ENCODE results near the gene EFCAB12. TPM values are rescaled to one million over a fixed set of nuclear protein-coding genes. Genes with fewer than 3 reads are reported as not detected.

The EFCAB12 gene
- total RNA-seq, 1 donor from 2014 or later, result 0.13 TPM

DNA sequence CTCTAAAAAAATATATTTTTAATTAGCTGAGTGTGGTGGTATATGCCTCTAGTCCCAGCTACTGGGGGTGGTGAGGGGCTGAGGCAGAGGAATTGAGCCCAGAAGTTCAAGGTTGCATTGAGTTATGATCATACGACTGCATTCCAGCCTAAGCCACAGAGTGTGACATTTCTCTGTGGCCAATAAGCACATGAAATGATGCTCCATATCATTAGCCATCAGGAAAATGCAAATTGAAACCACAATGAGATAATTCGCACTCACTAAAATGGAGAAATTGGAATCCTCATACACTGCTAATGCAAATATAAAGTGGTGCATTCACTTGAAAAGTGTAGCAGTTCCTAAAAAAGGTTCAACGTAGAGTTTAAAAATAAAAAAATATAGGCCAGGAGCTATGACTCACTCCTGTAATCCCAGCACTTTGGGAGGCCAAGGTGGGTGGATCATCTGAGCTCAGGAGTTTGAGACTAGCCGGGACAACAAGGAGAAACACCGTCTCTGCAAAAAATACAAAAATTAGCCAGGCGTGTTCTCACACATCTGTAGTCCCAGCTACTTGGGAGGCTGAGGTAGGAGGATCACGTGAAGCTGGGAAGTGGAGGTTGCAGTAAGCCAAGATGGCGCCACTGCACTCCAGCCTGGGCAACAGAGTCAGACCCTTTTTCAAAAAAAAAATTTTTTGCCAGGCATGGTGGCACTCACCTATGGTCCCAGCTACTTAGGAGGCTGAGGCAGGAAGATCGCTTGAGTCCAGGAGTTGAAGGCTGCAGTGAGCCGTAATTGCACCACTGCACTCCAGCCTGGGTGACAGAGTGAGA, 46.8 kb upstream of the EFCAB12 start:
- no peak for DNase-seq (ENCODE audit: low spot score)
- H2AFZ ChIP-seq (replicated peaks), result no peak overlapping the region
- H3K4me2 ChIP-seq, result no peak overlapping the region
- H3K4me3 ChIP-seq, result no peak overlapping the region
- H3K27ac Mint-ChIP-seq, result no peak overlapping the region
- TF ChIP-seq, protein P1, sequence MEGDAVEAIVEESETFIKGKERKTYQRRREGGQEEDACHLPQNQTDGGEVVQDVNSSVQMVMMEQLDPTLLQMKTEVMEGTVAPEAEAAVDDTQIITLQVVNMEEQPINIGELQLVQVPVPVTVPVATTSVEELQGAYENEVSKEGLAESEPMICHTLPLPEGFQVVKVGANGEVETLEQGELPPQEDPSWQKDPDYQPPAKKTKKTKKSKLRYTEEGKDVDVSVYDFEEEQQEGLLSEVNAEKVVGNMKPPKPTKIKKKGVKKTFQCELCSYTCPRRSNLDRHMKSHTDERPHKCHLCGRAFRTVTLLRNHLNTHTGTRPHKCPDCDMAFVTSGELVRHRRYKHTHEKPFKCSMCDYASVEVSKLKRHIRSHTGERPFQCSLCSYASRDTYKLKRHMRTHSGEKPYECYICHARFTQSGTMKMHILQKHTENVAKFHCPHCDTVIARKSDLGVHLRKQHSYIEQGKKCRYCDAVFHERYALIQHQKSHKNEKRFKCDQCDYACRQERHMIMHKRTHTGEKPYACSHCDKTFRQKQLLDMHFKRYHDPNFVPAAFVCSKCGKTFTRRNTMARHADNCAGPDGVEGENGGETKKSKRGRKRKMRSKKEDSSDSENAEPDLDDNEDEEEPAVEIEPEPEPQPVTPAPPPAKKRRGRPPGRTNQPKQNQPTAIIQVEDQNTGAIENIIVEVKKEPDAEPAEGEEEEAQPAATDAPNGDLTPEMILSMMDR (IDR thresholded peaks at IDR 0.05), result no peak
- no peak for TF ChIP-seq EZH2phosphoT487 (IDR thresholded peaks at IDR 0.05)
- no peak for TF ChIP-seq EZH2 (IDR thresholded peaks at IDR 0.05)
- no peaks in the 10 kb centered on the region for H3K79me2 ChIP-seq (ENCODE audit: low read depth)
- no peaks in the 10 kb centered on the region for H4K20me1 ChIP-seq (ENCODE audit: low read depth)
- no peaks in the 10 kb centered on the region for H3K36me3 ChIP-seq
- no peak overlapping the region for H3K4me3 Mint-ChIP-seq
- H3K9me3 Mint-ChIP-seq, result no peaks in the 10 kb centered on the region
- H3K27me3 Mint-ChIP-seq (ENCODE audit: insufficient read depth, low read depth), result peaks cover 5% of the 10 kb centered on the region
- no peak overlapping the region for H3K9ac ChIP-seq
- peaks cover 15% of the 10 kb centered on the region for H3K4me1 Mint-ChIP-seq
- H3K9me3 ChIP-seq (ENCODE audit: low read depth), result no peaks in the 10 kb centered on the region
- no peaks in the 10 kb centered on the region for H3F3A ChIP-seq (ENCODE audit: low read depth)
- peaks cover 23% of the 10 kb centered on the region for H3K36me3 Mint-ChIP-seq
- no peak overlapping the region for H3K27ac ChIP-seq
- no peaks in the 10 kb centered on the region for H3K27me3 ChIP-seq
- no peaks in the 10 kb centered on the region for H3K4me1 ChIP-seq

DNA sequence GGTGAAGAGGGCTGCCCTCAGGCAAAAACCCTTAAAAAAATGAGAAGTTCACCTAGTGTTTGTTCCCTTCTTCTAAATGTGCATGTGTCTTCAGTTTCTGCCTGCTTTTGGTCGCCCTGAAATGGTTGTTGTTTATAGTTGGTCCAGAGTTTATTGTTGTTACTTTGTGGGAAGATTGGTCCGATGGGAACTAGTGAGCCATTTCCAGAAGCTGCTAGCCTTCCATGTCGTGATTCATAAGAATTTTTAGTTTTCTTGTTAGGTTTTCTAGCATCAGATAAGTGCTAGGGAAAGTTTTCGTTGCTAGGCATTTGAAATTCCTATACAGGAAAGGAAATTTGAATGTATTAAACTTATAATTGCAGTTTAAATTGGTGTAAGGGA, 45.3 kb upstream of the EFCAB12 start:
- H3K4me2 ChIP-seq, result no peak overlapping the region
- H3K27me3 Mint-ChIP-seq (ENCODE audit: insufficient read depth, low read depth), result peaks cover 5% of the 10 kb centered on the region

DNA sequence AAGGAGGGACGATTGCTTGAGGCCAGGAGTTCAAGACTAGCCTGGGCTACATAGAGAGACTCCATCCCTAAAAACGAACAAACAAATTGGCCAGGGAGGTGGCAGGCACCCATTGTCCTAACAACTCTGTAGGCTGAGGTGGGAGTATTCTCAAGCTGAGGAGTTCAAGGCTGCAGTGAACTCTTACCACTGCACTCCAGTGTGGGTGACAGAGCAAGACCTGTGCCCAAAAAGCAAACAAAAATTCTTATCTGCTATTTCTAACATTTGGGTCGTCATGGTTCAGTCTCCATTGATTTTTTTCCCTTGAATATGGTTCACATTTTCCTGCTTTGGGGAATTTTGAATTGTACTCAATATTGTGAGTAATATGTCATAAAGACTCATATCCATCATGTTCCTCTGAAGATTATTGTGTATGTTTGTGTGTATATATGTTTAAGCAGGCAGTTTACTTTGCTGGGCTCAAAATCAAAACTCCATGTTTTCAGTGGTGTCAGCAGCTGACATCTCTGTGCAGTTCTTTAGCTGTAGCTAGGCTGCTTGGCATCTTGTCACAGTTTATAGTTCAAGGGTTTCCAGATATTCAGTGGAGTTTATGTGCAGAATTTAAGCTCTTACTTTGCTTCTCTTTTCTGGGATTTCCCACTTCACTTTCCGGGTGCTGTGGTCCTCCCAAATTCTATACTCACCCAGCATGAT, 44.8 kb upstream of the EFCAB12 start:
- peaks cover 13% of the 10 kb centered on the region for H3K4me1 Mint-ChIP-seq
- Histone ChIP-seq H3K4me3 (no peak overlapping the region), H3K27ac (no peak overlapping the region), H2AFZ (replicated peaks) (no peak overlapping the region), H3F3A (ENCODE audit: low read depth) (no peaks in the 10 kb centered on the region), H4K20me1 (ENCODE audit: low read depth) (no peaks in the 10 kb centered on the region), H3K9me3 (ENCODE audit: low read depth) (no peaks in the 10 kb centered on the region), H3K9ac (peak overlapping the region; percentile 5), H3K4me1 (no peaks in the 10 kb centered on the region), H3K36me3 (no peaks in the 10 kb centered on the region), H3K4me2 (no peak overlapping the region), H3K79me2 (ENCODE audit: low read depth) (no peaks in the 10 kb centered on the region), H3K27me3 (no peaks in the 10 kb centered on the region)
- no peaks in the 10 kb centered on the region for H3K9me3 Mint-ChIP-seq
- peaks cover 5% of the 10 kb centered on the region for H3K27me3 Mint-ChIP-seq (ENCODE audit: insufficient read depth, low read depth)
- no peak for DNase-seq (ENCODE audit: low spot score)
- no peak overlapping the region for H3K27ac Mint-ChIP-seq
- no peak overlapping the region for H3K4me3 Mint-ChIP-seq
- TF ChIP-seq EZH2 (IDR thresholded peaks at IDR 0.05) (no peak), EZH2phosphoT487 (IDR thresholded peaks at IDR 0.05) (no peak)
- TF ChIP-seq, protein P1 (IDR thresholded peaks at IDR 0.05), result no peak
- H3K36me3 Mint-ChIP-seq, result peaks cover 21% of the 10 kb centered on the region

More for the DNA sequence above, 45.3 kb upstream of the EFCAB12 start:
- H3K36me3 ChIP-seq, result no peaks in the 10 kb centered on the region
- H3K79me2 ChIP-seq (ENCODE audit: low read depth), result no peaks in the 10 kb centered on the region
- H2AFZ ChIP-seq (replicated peaks), result no peak overlapping the region
- H4K20me1 ChIP-seq (ENCODE audit: low read depth), result no peaks in the 10 kb centered on the region
- TF ChIP-seq EZH2 (IDR thresholded peaks at IDR 0.05) (no peak), EZH2phosphoT487 (IDR thresholded peaks at IDR 0.05) (no peak)
- TF ChIP-seq, protein P1 (IDR thresholded peaks at IDR 0.05), result no peak
- H3F3A ChIP-seq (ENCODE audit: low read depth), result no peaks in the 10 kb centered on the region
- peaks cover 13% of the 10 kb centered on the region for H3K4me1 Mint-ChIP-seq
- no peak overlapping the region for H3K4me3 Mint-ChIP-seq
- H3K4me1 ChIP-seq, result no peaks in the 10 kb centered on the region
- H3K4me3 ChIP-seq, result no peak overlapping the region
- no peak overlapping the region for H3K27ac ChIP-seq
- H3K9ac ChIP-seq, result no peak overlapping the region
- no peaks in the 10 kb centered on the region for H3K27me3 ChIP-seq
- H3K36me3 Mint-ChIP-seq, result peaks cover 21% of the 10 kb centered on the region
- H3K27ac Mint-ChIP-seq, result no peak overlapping the region
- H3K9me3 ChIP-seq (ENCODE audit: low read depth), result no peaks in the 10 kb centered on the region
- DNase-seq (ENCODE audit: low spot score), result no peak
- no peaks in the 10 kb centered on the region for H3K9me3 Mint-ChIP-seq

Measured in neural progenitor cell (in vitro differentiated cells).